Transverse colon (tissue), 4 donors: ENCODE results near the gene ALKBH5. TPM values are rescaled to one million over a fixed set of nuclear protein-coding genes. Genes with fewer than 3 reads are reported as not detected.

ENCODE experiments used
- DNase-seq: peaks from one replicate; pipeline ENCODE4 v3.0.0-alpha.2; 2019
- H3K27ac ChIP-seq, 4 donors: fragments of 200-600 bp; sonication (generic); 2 replicates each; pipeline ENCODE4 v1.5.1; 2016 to 2018; ENCODE audit warnings: inconsistent platforms in 4 of 4
- H3K27me3 ChIP-seq: fragments of 200-600 bp; sonication (generic); 2 replicates; pipeline ENCODE4 v1.5.1; 2017; ENCODE audit warnings: inconsistent platforms
- H3K36me3 ChIP-seq, 4 donors: fragments of 200-600 bp; sonication (generic); 2 replicates each; pipeline ENCODE4 v1.5.1; 2017 to 2019; ENCODE audit warnings: inconsistent platforms in 4 of 4
- H3K4me1 ChIP-seq, 4 donors: fragments of 200-600 bp; sonication (generic); 2 replicates each; pipeline ENCODE4 v1.5.1; 2017 to 2020; ENCODE audit warnings: inconsistent platforms in 4 of 4
- H3K4me3 ChIP-seq, 4 donors: fragments of 200-600 bp; sonication (generic); 1 replicate in 1 of 4; 2 replicates in 3 of 4; pipeline versions ENCODE4 v1.5.1 to v1.6.1; 2017 to 2019; ENCODE audit warnings: inconsistent platforms in 4 of 4
- H3K9me3 ChIP-seq, 2 donors: fragments of 200-600 bp; sonication (generic); 2 replicates each; pipeline ENCODE4 v1.5.1; 2017 to 2019; ENCODE audit warnings: inconsistent platforms in 2 of 2
- EP300 ChIP-seq: sonication (generic); formaldehyde crosslinking; IDR thresholded peaks from one replicate; pipeline ENCODE4 v1.6.1; 2017; ENCODE audit warnings: antibody characterized with exemption, low read depth
- POLR2A ChIP-seq: fragments of 450-650 bp; IDR thresholded peaks from one replicate; pipeline ENCODE4 v1.6.1; 2016; ENCODE audit warnings: antibody characterized with exemption, mild to moderate bottlenecking, moderate library complexity
- POLR2AphosphoS5 ChIP-seq, 3 donors: sonication (generic); formaldehyde crosslinking; IDR thresholded peaks; one replicate each; pipeline ENCODE4 v1.6.1; 2016; ENCODE audit warnings: antibody characterized with exemption in 3 of 3
- WGBS, 2 donors: methylation state at CpG; one replicate each; pipeline ENCODE4 v1.1.5; 2018; ENCODE audit warnings: low coverage in 1 of 2; 5-methylcytosine and 5-hydroxymethylcytosine counted together
- in situ Hi-C, 4 donors: fragments of 200-750 bp; cut with MboI; loops; one replicate each; pipeline versions ENCODE4 v1.15.0 to v1.15.1; 2017; ENCODE audit warnings: low sequenced_read_pairs in 3 of 4, low pct_ligation_motif_present in 1 of 4, low pct_unique_long_range_greater_than_20kb in 1 of 4
- intact Hi-C: fragments of 100-400 bp; cut with DNase I; formaldehyde crosslinking; loops from one replicate; pipeline ENCODE4 v1.15.1; 2023; ENCODE audit warnings: low total_unique reads
- total RNA-seq, 4 donors: library from RNA; depleted of rRNA; stranded (reverse); fragments of >200 nt; gene quantifications; one replicate each; pipeline ENCODE4 v1.1.0, GENCODE V29; 2016
- TF ChIP-seq, protein P1 (sequence below), 5 experiments: fragments of 200-600 bp in 3 of 5; fragments of 450-650 bp in 2 of 5; sonication (generic) in 3 of 5; IDR thresholded peaks; 1 replicate in 2 of 5; 2 replicates in 3 of 5; pipeline ENCODE4 v1.5.1; 2016 to 2017; ENCODE audit warnings: antibody characterized with exemption in 5 of 5, inconsistent platforms in 3 of 5, mild to moderate bottlenecking in 2 of 5, moderate library complexity in 1 of 5

The ALKBH5 gene
- total RNA-seq, 4 donors from 2014 or later, result 69.2 to 109 (median 88.4) TPM

DNA sequence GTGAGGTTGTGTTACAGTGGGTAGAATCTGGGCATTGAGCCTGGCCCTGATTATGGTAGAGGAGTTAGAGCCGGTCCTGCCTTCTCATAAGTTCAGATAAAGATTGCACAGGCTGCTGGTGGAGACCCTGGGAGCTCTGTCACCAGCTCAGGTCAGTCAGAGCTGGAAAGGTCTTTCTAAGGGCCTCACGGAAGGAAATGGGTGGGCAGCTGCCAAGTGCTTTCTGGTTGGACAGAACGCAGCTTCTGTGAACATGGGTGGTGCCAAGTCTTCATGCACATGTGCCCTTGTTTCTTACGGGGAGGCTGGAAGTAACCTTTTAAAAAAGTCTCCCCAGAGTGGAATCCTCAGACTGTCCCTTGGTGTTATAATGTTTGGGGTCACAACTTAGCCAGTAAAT, 14.9 kb downstream of the ALKBH5 start:
- peaks cover 0 to 14% (median 8%) of the 10 kb centered on the region in 4 donors for H3K4me1 ChIP-seq
- 56 to 73% methylated on average over 2 to 4 of the region's 4 CpGs for whole genome bisulfite sequencing, 2 donors
- no peaks in the 10 kb centered on the region for H3K27me3 ChIP-seq
- intact Hi-C loops (no loop called here), in situ Hi-C loops (no loop called here)
- no peak for TF ChIP-seq EP300
- no peak for TF ChIP-seq POLR2A
- TF ChIP-seq POLR2AphosphoS5 (IDR thresholded peaks at IDR 0.05), result no peak
- TF ChIP-seq, protein P1, sequence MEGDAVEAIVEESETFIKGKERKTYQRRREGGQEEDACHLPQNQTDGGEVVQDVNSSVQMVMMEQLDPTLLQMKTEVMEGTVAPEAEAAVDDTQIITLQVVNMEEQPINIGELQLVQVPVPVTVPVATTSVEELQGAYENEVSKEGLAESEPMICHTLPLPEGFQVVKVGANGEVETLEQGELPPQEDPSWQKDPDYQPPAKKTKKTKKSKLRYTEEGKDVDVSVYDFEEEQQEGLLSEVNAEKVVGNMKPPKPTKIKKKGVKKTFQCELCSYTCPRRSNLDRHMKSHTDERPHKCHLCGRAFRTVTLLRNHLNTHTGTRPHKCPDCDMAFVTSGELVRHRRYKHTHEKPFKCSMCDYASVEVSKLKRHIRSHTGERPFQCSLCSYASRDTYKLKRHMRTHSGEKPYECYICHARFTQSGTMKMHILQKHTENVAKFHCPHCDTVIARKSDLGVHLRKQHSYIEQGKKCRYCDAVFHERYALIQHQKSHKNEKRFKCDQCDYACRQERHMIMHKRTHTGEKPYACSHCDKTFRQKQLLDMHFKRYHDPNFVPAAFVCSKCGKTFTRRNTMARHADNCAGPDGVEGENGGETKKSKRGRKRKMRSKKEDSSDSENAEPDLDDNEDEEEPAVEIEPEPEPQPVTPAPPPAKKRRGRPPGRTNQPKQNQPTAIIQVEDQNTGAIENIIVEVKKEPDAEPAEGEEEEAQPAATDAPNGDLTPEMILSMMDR (IDR thresholded peaks at IDR 0.05), result no peak
- peaks cover 0 to 39% (median 13%) of the 10 kb centered on the region in 4 donors for H3K36me3 ChIP-seq
- no peak overlapping the region for H3K27ac ChIP-seq
- DNase-seq, result no peak
- no peaks in the 10 kb centered on the region for H3K9me3 ChIP-seq
- no peak overlapping the region for H3K4me3 ChIP-seq

DNA sequence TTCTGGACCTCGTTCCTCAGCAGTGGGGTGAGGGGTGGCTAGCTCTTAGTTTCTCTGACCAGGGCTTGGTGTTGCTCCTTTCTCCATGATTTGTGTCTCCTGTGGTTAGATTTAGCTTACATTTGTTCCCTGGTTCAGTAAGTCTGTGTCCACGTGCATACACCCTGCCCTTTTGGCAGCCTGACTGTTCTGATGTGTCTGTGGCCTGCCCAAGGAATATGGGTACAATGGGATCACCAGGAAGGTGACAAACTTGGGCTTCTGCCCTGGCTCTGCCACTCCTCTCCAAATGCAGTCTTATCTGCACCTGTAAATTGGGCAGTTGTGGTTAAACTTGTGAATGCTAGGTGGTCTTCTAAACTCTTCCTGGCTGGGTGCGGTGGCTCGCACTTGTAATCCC, 17.5 kb downstream of the ALKBH5 start:
- peaks cover 0 to 27% (median 8%) of the 10 kb centered on the region in 4 donors for H3K36me3 ChIP-seq
- no peak for TF ChIP-seq POLR2A
- TF ChIP-seq, protein P1 (IDR thresholded peaks at IDR 0.05), result no peak
- no peak for TF ChIP-seq EP300
- TF ChIP-seq POLR2AphosphoS5 (IDR thresholded peaks at IDR 0.05), result no peak
- in situ Hi-C loops, result no loop called here
- H3K9me3 ChIP-seq, result no peaks in the 10 kb centered on the region
- H3K4me3 ChIP-seq, result no peak overlapping the region
- intact Hi-C loops, result loop anchor here (10.0 kb wide), 1 partner anchor 56 kb away; no protein-coding TSS in a partner anchor
- H3K27ac ChIP-seq, result no peak overlapping the region
- WGBS, 2 donors, result 88% methylated on average over 4 of the region's 4 CpGs; no CpG with 5 or more reads in 1 of the 2 donors
- H3K4me1 ChIP-seq, result peaks cover 0 to 14% (median 5%) of the 10 kb centered on the region in 4 donors
- no peak for DNase-seq
- no peaks in the 10 kb centered on the region for H3K27me3 ChIP-seq

DNA sequence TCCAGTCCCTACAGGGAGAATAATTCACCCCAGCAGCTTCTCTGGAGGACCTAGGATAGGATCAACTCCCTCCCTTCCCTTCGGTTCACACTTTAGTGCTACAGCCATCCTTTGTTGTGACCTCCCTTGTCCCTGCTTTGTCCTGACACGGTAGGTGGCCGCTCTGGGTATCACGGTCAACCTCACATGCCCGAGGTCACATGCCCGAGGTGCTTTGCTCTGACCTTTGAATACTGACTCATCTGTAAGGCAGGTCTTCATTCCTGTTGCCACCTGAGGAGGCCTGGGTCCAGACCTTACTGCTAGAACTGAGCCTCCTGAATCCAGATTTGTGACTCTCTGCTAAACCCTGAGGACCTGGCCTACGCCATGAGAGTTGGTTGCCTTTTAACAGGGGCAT, 19.7 kb downstream of the ALKBH5 start:
- no peak for TF ChIP-seq POLR2A
- no peak for TF ChIP-seq EP300
- TF ChIP-seq, protein P1 (IDR thresholded peaks at IDR 0.05), result no peak
- no peak for TF ChIP-seq POLR2AphosphoS5 (IDR thresholded peaks at IDR 0.05)
- intact Hi-C loops (loop anchor here (10.0 kb wide), 1 partner anchor 59 kb away; no protein-coding TSS in a partner anchor), in situ Hi-C loops (no loop called here)
- 62 to 84% methylated on average over 5 to 7 of the region's 7 CpGs for WGBS, 2 donors
- DNase-seq, result no peak
- peaks cover 0 to 28% (median 11%) of the 10 kb centered on the region in 4 donors for H3K36me3 ChIP-seq
- peaks cover 0 to 9% (median 0%) of the 10 kb centered on the region in 4 donors for H3K4me1 ChIP-seq
- no peak overlapping the region for H3K27ac ChIP-seq
- no peaks in the 10 kb centered on the region for H3K9me3 ChIP-seq
- H3K4me3 ChIP-seq, result no peak overlapping the region
- no peaks in the 10 kb centered on the region for H3K27me3 ChIP-seq

DNA sequence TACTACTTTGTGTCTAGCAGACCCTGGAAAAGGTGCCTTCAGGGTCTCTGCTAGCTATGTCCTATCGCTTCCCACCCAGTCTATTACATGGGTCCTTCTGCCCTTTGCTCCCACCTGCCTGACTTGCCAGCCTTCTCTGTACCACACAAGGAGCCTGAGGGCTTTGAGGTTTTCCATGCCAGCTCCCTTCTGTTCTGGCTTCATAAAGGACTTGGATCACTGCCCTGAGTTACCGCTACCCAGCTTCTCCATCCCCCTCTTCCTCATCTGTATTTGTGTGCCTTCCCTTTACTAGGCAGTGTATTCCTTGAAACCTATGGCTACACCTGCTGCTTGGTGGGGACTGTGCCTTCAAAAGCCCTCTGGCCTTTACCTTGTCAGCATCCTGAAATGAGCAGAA, 22.2 kb downstream of the ALKBH5 start:
- no peaks in the 10 kb centered on the region for H3K9me3 ChIP-seq
- no peaks in the 10 kb centered on the region for H3K4me1 ChIP-seq
- no peak overlapping the region for H3K4me3 ChIP-seq
- 91 to 100% methylated on average over 1 to 2 of the region's 2 CpGs for WGBS, 2 donors
- no peak for DNase-seq
- H3K27me3 ChIP-seq, result no peaks in the 10 kb centered on the region
- intact Hi-C loops (loop anchor here (10.0 kb wide), 1 partner anchor 61 kb away; no protein-coding TSS in a partner anchor), in situ Hi-C loops (no loop called here)
- peaks cover 0 to 53% (median 21%) of the 10 kb centered on the region in 4 donors for H3K36me3 ChIP-seq
- TF ChIP-seq EP300 (no peak), POLR2A (no peak), POLR2AphosphoS5 (IDR thresholded peaks at IDR 0.05) (no peak)
- TF ChIP-seq, protein P1 (IDR thresholded peaks at IDR 0.05), result no peak
- no peak overlapping the region for H3K27ac ChIP-seq
